HL-60 (cell line): ENCODE data around the gene TMEM25.

Experiments used
- DNase-seq, 2 experiments: peaks; one replicate each; pipeline ENCODE4 v3.0.0-alpha.2; 2010 to 2020; ENCODE audit warnings: low read depth in 1 of 2, low spot score in 1 of 2
- H3K27ac ChIP-seq: fragments of 250-450 bp; sonication (Bioruptor Pico); replicated peaks from 2 replicates; pipeline ENCODE4 v1.5.1; 2020; ENCODE audit warnings: mild to moderate bottlenecking, moderate library complexity
- H3K27me3 ChIP-seq: fragments of 250-450 bp; sonication (Bioruptor Pico); 2 replicates; pipeline ENCODE4 v1.5.1; 2021; ENCODE audit warnings: mild to moderate bottlenecking, moderate library complexity; ENCODE audit not compliant: insufficient read depth, poor library complexity, severe bottlenecking
- H3K4me3 ChIP-seq: replicated peaks from 2 replicates; pipeline ENCODE4 v1.5.1; 2011; ENCODE audit warnings: mild to moderate bottlenecking, control low read depth, low read length; ENCODE audit not compliant: insufficient read depth
- GABPA ChIP-seq: IDR thresholded peaks from 2 replicates; pipeline ENCODE4 v1.6.1; 2012; ENCODE audit warnings: low read depth
- POLR2AphosphoS5 ChIP-seq: IDR thresholded peaks from 2 replicates; pipeline ENCODE4 v1.6.1; 2012; ENCODE audit warnings: low read depth
- SPI1 ChIP-seq: IDR thresholded peaks from 2 replicates; pipeline ENCODE4 v1.6.1; 2012; ENCODE audit warnings: low read depth, mild to moderate bottlenecking, borderline replicate concordance
- TF ChIP-seq, protein P1 (sequence below): IDR thresholded peaks from one replicate; pipeline ENCODE4 v1.5.1; 2011; ENCODE audit warnings: low read length, control low read depth, inconsistent platforms; ENCODE audit not compliant: insufficient read depth
- TF ChIP-seq, protein P2 (sequence below): IDR thresholded peaks from 2 replicates; pipeline ENCODE4 v1.6.1; 2012; ENCODE audit warnings: low read depth; ENCODE audit not compliant: insufficient replicate concordance

TMEM25 gene

DNA sequence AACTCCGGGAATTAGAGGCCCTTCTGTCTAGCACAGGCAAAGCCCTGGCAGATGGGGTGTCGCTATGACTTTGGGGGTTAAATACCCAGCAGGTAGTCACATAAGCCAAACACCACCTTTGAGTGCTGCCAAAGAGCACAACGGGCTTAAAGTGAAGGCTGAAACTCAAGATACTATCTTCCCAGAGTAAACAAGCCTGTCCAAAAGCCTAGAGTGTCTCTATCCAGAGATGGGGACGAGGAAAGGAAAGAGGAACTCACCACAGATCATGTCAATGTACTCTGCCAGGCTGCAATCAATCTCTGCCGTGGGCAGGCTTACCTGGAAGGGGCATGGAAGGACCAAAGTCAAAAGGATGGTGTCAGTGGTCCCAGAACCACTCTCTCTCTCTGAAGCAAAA lies 14.5 kb downstream of the TMEM25 start:
- Histone ChIP-seq H3K4me3 (no peak overlapping the region), H3K27ac (no peak overlapping the region), H3K27me3 (no peaks in the 10 kb centered on the region)
- no peak for DNase-seq
- TF ChIP-seq, protein P1, sequence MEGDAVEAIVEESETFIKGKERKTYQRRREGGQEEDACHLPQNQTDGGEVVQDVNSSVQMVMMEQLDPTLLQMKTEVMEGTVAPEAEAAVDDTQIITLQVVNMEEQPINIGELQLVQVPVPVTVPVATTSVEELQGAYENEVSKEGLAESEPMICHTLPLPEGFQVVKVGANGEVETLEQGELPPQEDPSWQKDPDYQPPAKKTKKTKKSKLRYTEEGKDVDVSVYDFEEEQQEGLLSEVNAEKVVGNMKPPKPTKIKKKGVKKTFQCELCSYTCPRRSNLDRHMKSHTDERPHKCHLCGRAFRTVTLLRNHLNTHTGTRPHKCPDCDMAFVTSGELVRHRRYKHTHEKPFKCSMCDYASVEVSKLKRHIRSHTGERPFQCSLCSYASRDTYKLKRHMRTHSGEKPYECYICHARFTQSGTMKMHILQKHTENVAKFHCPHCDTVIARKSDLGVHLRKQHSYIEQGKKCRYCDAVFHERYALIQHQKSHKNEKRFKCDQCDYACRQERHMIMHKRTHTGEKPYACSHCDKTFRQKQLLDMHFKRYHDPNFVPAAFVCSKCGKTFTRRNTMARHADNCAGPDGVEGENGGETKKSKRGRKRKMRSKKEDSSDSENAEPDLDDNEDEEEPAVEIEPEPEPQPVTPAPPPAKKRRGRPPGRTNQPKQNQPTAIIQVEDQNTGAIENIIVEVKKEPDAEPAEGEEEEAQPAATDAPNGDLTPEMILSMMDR, result no peak
- TF ChIP-seq, protein P2, sequence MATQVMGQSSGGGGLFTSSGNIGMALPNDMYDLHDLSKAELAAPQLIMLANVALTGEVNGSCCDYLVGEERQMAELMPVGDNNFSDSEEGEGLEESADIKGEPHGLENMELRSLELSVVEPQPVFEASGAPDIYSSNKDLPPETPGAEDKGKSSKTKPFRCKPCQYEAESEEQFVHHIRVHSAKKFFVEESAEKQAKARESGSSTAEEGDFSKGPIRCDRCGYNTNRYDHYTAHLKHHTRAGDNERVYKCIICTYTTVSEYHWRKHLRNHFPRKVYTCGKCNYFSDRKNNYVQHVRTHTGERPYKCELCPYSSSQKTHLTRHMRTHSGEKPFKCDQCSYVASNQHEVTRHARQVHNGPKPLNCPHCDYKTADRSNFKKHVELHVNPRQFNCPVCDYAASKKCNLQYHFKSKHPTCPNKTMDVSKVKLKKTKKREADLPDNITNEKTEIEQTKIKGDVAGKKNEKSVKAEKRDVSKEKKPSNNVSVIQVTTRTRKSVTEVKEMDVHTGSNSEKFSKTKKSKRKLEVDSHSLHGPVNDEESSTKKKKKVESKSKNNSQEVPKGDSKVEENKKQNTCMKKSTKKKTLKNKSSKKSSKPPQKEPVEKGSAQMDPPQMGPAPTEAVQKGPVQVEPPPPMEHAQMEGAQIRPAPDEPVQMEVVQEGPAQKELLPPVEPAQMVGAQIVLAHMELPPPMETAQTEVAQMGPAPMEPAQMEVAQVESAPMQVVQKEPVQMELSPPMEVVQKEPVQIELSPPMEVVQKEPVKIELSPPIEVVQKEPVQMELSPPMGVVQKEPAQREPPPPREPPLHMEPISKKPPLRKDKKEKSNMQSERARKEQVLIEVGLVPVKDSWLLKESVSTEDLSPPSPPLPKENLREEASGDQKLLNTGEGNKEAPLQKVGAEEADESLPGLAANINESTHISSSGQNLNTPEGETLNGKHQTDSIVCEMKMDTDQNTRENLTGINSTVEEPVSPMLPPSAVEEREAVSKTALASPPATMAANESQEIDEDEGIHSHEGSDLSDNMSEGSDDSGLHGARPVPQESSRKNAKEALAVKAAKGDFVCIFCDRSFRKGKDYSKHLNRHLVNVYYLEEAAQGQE, result no peak
- TF ChIP-seq SPI1 (peak; percentile 27; the same call in 1 of the 2 replicates), POLR2AphosphoS5 (no peak), GABPA (no peak)

DNA sequence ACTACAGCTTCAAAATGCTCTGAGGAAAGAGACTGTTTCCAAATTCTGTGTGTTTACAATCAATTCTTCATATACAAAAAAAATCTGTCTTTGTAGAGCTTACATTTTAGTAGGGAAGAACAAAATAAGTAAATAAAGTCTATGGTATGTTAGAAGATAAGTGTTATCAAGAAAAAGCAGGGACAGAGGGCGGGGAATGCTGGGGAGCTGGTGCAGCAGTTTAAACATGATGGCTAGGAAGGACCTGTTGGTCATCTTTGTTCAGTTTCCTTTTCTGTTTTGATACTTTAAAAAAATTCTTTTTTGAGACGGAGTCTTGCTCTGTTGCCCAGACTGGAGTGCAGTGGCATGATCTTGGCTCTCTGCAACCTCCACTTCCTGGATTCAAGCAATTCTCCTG lies 16.1 kb downstream of the TMEM25 start:
- H3K27ac ChIP-seq, result no peak overlapping the region
- H3K4me3 ChIP-seq, result no peak overlapping the region
- H3K27me3 ChIP-seq, result no peaks in the 10 kb centered on the region
- TF ChIP-seq POLR2AphosphoS5, result no peak
- TF ChIP-seq, protein P2, result no peak
- TF ChIP-seq SPI1, result no peak
- TF ChIP-seq GABPA, result no peak
- TF ChIP-seq, protein P1, result no peak
- no peak for DNase-seq

DNA sequence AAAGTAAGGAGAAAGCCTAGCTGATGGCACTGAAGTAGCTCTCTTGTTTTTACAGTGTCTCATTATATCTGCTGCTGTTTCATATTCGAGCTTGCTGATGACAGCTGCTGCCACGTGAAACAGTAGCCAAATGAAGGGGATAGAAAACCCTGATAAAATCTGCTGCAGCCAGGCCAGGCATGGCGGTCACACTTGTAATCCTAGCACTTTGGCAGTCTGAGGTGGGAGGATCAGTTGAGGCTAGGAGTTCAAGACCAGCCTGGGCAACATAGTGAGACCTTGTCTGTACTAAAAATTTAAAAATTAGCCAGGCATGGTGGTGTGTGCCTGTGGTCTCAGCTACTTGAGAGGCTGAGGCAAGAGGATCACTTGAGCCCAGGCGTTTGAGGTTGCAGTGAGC lies 21.3 kb downstream of the TMEM25 start:
- Histone ChIP-seq H3K27ac (no peak overlapping the region), H3K4me3 (no peak overlapping the region), H3K27me3 (no peaks in the 10 kb centered on the region)
- DNase-seq, result no peak
- TF ChIP-seq SPI1, result no peak
- no peak for TF ChIP-seq GABPA
- TF ChIP-seq POLR2AphosphoS5, result no peak
- TF ChIP-seq, protein P2, result no peak
- TF ChIP-seq, protein P1, result no peak
